Measurements from ENCODE around the gene PRODH2.
"Not testable (repeated sequence)": the region's sequence is repeated elsewhere in the genome, so short reads cannot be mapped to it uniquely, and the experiment has no call there.

PRODH2 gene

DNA sequence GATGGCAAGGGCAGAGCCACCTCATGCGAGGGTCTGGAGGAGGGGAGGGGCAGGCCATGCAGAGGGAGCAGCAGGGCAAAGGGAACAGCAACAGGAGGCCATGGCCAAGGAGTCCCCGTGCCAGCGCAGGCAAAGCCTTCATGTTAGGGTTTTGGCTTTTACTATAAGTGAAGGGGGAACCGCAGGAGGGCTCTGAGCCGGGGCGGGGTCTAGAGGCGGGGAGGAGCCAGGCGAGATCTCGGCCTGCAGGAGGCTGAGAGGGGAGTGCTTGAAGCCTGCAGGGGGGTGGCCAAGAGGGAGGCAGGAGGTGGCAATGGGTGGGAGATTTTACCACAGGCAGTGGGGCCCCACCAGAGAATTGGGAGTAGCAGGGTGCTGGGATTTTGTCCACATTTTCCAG, 31.0 kb downstream of the PRODH2 start:
- DNase-seq (ENCODE audit: low read depth), result no peak

DNA sequence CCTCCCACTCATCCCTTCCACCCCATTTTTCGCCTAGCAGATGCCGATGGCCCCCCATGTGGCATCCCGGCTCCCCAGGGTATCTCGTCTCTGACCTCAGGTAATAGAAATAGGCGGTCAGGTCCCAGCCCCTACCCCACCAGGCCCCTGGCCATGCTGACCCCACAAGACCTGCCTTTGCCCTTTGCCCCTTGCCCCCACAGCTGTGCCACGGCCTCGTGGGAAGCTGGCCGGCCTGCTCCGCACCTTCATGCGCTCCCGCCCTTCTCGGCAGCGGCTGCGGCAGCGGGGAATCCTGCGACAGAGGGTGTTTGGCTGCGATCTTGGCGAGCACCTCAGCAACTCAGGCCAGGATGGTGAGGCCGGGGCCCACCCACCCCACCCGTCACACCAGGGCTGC, 31.9 kb downstream of the PRODH2 start:
- no peak for DNase-seq (ENCODE audit: low read depth)

DNA sequence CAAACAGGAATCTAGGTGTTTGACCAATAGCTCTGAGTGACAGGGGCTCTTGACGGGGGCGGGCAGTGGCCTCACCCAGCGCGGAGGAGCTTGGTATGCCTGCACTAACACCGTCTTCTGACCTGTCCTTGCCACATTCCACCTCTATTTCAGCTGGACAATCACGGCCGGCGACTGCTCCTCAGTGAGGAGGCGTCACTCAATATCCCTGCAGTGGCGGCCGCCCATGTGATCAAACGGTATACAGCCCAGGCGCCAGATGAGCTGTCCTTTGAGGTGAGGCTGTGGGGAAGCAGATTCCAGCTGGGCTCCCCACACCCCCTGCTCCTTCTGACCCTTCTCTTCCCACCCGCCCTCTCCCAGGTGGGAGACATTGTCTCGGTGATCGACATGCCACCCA, 32.6 kb downstream of the PRODH2 start:
- DNase-seq (ENCODE audit: low read depth), result no peak

DNA sequence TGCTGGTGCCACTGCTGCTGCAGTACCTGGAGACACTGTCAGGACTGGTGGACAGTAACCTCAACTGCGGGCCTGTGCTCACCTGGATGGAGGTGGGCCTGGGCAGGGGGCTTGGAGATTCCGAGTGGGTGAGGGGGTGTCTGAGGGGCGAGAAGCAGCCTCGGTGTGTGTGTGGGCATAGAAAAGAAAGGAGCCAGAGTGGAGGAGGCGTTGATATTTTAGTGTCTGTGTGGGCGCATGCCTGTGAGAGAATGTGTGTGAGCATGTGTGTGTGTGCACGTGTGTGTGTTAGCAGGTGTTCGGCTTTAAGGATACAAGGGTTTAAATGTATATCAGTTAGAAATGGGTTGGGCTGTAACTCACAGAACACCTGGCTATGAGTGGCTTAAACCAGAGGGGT, 33.6 kb downstream of the PRODH2 start:
- no peak for DNase-seq (ENCODE audit: low read depth)

DNA sequence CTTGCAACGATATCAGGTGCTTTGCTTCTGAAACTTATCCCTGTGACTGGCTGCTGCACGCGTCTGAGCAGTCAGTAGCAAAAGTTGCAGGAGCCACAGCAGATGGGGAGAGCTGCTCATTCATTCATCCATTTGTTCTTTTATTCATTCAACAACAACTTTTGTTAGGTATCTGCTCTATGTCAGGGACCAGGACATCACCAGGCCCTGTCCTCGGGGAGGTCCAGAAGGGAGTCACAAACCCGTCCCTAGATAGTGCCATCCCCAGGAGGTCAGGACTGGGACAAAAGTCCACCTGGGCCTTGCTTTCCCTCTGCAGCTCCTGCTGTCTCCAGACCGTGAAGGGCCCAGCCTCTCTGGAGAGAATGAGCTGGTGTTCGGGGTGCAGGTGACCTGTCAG, 34.7 kb downstream of the PRODH2 start:
- no peak for DNase-seq (ENCODE audit: low read depth)

DNA sequence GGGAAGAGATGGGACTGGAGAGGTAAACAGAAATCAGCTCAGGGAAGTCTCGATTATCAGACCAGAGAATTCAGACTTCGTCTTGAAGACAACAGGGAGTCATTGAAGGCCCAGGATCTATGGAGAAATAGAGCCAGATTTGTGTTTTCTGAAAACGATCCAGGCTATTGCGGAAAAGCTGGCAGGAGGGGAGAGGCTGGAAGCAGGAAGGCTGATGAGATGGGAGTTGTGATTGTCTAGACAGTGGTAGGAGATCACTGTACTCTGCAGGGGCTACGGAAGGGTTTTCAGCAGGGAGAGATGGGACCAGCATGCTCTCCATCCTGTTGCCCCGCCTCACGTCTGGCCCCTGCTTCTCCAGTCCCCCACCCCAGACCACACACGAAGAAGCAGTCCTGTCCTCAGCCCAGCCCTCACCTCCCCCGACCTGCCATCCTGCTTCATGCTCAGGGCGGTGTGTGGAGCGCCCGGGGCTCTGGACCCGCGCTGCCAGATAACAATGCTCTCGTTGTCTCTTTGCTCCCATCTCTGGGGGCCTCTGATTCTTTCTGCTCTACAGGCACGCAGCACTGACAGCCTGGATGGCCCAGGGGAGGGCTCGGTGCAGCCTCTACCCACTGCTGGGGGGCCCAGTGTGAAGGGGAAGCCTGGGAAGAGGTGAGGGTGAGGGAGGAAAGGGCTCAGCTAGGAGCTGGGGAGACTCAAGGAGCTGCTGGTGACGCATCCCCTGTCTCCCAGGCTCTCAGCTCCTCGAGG, 35.4 kb downstream of the PRODH2 start:
- DNase-seq (ENCODE audit: low read depth), result no peak

DNA sequence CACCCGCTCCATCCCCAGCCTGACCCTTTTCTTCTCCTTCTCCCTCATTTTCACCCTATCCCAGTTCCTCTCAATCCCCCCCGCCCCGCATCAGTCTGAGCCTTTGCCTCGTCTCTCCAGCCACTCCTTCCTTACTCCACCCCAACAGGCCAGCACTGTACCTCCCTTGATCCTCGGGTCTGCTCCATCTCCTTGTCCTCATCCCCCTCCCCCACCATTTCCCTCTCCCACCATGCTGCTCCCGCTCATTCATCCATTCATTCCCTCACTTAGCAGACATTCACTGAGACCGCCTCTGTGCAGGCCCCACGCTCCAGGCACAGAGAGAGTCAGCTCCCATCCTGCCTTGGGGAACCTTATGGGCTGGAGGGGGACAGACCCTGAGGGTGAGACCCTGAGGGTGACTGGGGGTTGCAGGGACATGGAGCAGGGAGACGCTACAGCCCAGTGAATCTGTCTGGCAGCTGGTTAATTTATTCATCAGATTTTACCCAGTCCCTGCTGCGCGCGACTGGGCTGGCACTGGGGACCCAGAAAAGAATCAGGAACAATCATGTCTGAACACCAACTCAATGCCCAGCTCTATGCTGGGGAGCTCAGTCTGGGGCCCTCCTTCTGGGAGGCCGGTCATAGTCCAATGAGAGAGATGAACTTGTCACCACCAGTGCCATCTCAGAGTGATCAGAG, 36.4 kb downstream of the PRODH2 start:
- DNase-seq (ENCODE audit: low read depth), result no peak

DNA sequence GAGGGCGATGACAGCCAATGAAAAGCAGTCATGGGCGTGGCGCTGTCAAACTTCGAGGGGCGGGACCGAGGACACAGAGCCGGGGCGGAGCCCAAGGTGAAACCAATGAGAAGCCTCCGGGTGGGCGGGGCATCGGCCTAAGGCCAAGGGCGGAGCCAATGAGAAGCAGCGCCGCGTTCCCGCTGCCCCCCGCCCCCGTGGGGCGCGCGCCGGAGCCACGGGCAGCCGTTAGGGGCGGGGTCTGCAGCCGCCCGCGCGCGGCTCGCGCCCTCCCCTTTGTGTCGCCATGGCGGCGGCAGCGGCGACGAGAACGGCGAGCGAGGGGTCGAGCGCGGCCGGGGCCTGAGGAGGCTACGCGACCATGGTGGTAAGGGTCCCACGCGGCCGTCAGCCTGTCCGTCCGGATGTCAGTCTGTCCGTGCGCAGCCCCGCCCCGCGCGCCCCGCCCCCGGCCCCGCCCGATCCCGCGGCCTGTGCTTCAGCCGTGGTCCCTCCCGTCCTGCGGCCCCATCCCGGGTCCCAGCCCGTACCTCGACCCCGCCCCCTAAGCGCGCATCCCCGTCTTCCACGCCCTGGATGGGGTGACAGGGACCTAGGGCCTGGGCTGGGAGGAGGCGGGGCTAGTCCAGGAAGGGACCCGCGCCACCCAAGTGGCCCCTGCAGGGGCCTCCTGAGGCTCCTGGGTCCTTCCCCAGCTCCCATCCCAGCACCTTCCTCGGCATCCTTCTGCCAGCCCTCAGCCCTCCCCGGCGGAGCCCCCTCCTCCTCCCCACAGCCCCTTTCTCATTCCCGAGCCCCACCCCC, 37.1 kb downstream of the PRODH2 start, which contains the start of gene ARHGAP33:
ARHGAP33 (plus strand) TSS at position 267 of the 804 bp plus-strand sequence; CDS start at position 362, 95 bp downstream.
- DNase-seq (ENCODE audit: low read depth), result peak; percentile 90

DNA sequence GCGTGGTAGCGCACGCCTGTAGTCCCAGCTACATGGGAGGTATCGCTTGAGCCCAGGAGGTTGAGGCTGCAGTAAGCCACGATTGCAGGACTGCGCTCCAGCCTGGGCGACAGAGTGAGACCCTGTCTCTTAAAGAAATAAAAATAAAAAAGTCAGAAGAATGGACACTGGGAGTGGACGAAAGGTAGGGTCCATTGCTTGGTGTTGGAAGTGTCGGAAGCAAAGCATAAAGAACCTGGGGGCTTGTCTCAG, 37.7 kb downstream of the PRODH2 start:
- DNase-seq (ENCODE audit: low read depth), result no peak

DNA sequence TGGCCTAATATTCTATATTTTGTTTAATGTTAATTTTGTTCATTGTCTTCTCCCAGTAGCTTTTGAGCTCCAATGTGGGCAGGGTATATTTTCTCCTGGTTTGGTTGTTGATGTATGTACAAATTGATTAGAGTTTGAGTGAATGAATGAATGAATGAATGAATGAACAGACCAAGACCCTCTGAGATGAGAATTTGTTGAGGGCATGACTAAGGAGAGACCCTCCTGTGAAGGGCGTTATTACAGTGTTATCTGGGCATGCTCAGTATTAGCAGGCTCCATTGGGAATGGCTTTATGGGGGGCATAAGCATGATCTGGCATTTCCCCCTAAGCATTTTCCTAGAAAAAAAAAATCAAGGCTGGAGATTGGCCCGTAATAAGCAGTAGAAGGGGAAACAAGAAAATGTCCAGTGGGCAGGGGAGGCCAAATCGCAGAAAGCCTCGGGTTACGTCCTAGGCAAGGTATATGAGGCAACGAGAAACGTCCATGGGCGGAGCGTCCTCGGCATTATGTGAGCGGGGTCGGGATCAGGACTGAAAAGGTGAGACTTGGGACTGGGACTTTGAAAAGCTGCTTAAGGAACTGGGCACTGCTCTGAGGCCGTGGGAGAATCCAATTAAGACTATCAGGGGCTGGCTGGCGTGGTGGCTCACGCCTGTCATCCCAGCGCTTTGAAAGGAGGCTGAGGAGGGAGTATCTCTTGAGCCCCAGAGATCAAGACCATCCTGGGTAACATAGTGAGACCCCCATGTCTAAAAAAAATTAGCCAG, 38.2 kb downstream of the PRODH2 start:
- DNase-seq (ENCODE audit: low read depth), result no peak

DNA sequence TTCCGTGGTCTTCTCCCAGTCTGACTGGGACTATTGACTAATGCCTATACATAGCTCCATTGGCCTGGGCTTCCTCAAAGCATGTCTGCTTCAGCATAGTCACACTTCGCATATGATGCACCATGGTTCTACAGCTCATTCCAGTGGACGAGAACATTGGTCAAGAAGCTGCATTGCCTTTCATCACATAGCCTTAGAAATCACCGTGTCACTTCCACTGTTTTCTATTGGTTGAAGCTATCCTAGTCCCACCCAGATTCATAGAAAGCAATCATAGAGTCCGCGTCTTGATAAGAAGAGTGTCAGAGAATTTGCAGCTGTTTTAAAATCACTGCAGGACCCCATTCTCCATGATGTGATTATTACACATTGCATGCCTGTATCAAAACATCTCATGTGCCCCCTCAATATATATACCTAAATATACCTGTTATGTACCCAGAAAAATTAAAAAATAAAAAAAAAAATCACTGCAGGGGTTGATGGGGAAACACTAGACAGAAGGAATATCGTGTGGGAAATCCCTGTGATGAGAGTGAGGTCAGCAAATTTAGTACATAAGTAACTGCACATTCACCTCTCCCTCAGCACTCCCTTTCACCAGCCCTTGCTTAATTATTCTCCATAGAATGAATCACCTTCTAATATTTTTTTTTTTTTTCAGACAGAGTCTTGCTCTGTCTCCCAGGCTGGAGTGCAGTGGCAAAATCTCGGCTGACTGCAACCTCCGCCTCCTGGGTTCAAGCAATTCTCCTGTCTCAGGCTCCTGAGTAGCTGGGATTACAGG, 39.4 kb downstream of the PRODH2 start:
- DNase-seq (ENCODE audit: low read depth), result no peak

DNA sequence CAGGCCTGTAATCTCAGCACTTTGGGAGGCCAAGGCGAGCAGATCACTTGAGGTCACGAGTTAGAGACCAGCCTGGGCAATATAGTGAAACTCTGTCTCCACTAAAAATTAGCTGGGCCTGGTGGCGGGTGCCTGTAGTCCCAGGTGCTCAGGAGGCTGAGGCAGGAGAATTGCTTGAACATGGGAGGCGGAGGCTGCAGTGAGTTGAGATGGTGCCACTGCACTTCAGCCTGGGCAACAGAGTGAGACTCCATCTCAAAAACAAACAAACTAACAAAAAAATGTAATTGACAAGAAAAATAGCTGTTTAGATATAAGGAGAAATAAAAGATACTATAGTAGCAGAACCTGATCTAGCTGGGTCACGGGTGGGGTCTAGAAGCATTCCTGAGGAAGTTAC, 40.3 kb downstream of the PRODH2 start:
- DNase-seq (ENCODE audit: low read depth), result not testable (repeated sequence)

DNA sequence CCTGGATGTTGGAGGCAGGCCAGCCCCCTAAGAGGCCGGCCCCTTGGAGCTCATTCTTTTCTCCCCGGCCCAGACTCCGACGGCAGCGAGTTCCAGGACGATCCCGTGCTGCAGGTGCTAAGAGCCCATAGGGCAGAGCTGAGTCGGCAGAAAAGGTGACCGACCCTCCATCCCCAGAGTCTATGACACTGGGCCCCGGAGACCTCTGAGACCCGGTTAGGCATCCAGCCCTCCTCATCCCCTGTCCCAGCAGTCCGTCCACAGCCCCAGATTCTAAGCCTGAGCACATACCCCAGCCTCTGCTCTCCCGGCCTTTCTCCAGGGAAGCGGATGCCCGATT, 44.6 kb downstream of the PRODH2 start:
- no peak for DNase-seq (ENCODE audit: low read depth)

DNA sequence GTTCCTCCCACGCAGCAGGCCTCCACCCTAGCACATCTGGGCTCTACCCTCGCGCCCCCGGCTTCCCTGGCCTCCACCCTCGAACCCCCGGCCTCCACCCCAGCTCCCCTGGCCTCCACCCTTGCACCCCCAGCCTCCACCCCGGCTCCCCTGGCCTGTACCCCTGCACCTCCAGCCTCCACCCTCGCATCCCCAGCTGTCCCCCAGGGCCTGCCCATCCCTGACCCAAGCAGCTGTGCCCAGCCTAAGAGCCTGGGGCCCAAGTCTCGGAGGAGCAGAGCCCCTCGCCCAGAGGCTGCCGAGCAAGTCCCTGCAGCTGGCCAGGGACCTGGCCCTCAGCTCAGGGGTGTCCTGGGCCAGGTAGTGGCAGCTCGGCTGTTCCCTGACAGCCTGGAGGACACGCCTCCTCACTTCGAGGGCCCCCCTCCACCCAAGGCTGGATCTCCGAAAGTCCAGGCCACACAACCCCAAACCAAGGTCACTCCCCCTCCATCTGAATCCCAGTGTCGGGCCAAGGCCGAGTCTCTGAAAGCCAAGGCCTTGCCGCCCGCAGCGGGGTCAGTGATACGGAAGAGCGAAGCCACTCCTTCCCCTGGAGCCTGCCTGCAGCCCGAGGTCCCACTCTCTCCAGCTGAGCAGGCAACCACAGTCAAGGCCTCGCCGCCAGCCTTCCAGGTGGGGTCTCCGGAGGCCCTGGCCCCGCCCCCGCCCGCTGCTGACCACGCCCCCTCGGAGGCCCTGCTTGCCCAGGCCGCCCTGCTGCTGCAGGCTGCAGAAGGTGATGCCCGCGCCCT, 45.2 kb downstream of the PRODH2 start:
- no peak for DNase-seq (ENCODE audit: low read depth)

DNA sequence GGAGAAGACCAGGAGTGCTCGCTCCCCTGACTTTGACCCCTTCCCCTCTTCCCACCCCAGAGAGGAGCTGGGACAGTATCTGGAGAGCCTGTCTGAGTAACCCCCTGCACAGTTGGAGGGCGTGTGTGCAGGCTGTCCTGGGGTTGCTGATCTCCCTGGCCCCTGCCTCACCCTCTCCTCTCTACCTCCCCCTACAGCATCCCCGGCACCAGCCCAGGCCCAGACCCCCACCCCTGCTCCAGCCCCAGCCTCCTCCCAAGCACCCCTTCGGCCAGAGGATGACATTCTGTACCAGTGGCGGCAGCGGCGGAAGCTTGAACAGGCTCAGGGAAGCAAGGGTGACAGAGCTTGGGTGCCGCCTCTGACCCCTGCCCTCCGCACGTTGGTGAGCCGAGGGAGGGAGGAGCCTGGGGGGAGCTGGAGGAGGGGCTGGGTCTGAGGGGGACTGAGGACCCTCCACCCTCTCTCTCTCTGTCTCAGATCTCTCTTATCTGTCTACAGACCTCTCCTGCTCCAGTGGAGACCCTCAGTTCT, 46.0 kb downstream of the PRODH2 start:
- no peak for DNase-seq (ENCODE audit: low read depth)

DNA sequence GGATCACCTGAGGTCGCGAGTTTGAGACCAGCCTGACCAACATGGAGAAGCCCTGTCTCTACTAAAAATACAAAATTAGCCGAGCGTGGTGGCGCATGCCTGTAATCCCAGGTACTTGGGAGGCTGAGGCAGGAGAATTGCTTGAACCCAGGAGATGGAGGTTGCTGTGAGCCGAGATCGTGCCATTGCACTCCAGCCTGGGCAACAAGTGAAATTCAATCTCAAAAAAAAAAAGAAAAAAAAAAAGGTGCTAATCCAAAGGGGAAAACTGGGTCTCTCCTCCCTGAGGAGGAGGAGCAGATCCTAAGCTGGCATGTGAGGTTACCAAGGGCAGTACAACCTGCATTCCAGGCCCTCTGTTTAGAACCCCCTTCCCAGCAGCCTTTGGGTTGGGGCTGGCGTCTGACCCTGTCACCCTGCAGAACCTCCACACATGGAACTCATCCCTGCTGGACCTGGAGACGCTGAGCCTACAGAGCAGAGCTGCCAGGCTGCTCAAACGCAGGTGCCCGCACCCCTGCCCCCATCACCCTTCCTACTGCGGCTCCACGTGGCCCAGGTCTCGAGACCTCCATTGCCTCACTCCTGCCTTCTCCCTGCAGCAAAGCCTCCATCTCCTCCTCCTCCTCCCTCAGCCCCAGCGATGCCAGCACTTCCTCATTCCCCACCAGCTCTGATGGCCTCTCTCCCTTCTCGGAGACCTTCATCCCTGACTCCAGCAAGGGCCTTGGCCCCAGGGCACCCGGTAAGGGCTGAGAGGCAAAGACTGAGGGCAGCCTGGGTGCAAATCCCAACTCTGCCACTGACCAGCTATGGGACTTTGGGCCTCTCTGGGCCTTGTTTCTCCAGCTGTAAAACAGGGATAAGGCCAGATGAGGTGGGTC, 48.0 kb downstream of the PRODH2 start:
- DNase-seq (ENCODE audit: low read depth), result no peak

DNA sequence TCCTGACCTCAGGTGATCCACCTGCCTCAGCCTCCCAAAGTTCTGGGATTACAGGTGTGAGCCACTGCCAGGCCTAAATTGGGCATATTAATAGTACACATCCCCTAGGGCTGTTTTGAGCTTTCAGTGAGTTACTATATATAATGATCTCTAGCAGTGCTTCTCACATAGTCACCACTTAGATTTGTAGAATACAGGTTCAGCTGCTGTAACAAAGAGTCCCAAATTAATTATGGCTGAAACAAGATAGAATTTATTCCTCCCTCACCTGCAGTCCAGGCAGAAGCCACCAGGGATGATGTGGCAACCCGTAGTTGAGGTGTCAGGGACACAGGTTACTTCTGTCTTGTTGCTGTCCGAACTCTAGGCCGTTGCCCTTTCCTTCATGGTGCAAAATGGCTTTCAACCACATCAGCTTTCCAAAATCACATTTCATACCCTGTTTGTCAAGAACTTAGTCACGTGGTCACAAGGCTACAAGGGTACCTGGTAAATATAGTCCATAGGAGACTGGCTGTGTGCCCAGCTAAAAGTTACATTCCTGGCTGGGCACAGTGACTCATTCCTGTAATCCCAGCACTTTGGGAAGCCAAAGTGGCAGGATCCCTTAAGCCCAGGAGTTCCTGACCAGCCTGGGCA, 51.8 kb downstream of the PRODH2 start:
- DNase-seq (ENCODE audit: low read depth), result no peak

DNA sequence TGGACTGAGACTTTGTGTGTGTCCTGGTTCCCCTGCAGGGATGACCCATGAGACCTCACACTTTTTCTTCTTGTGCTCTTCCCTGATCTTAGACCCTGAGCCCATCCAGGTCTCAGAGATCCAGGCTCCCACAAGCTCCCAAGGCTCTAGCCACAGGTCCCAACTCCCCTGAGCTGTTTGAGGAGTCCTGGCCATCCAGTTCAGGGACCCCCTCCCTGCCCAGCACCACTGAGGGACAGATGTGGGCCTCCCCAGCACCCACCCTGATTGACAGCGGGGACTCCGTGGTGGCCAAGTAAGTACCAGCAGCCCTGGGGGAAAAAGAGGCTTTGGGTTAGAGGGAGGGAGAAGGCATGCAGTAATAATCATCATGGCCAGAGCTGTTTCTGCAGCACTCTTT, 52.9 kb downstream of the PRODH2 start:
- DNase-seq (ENCODE audit: low read depth), result no peak

Data from CMK (cell line).